NB4 (cell line): Measurements from ENCODE around the gene C16orf92.

ENCODE experiments used
- CTCF ChIP-seq: IDR thresholded peaks from one replicate; pipeline ENCODE4 v1.5.1; 2012; ENCODE audit warnings: low read depth, low read length
- MYC ChIP-seq: IDR thresholded peaks from 2 replicates; pipeline ENCODE4 v1.6.1; 2011; ENCODE audit warnings: low read depth, low read length

- TF ChIP-seq CTCF (no peak), MYC (no peak)
Observed at GRCh38 chr16:30066761-30067583, 44.0 kb downstream of the C16orf92 start.
